GM15510 (cell line): Measurements from ENCODE around the gene ERMN.

Source experiments
- POLR2A ChIP-seq: IDR thresholded peaks from 3 replicates; pipeline ENCODE4 v1.6.1; 2011; ENCODE audit warnings: borderline replicate concordance; ENCODE audit not compliant: insufficient read length; ENCODE audit errors: extremely low read depth

The ERMN gene

DNA sequence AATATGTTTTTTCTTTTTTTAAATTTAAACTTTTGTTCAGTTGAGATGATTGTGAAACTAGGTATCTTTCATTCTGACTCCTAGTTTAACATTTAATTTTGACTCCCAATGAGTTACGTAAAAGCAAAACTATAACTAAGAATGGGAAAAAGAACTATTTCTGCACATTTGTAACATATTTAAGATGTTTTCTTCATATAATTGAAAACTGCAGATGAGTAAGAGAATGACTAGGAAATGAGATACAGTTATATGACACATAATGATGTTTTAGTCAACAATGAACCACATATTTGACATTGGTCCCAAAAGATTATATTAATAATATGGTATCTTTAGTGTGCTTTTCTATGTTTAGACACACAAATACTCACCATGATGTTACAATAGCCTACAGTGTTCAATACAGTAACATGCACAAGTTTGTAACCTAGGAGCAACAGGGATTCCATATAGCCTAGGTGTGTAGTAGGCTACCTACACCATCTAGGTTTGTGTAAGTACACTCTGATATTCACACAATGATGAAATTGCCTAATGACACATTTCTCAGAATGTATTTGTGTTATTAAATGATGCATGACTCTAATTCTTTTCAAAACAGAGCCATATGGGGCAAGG is 12.6 kb downstream of the ERMN start:
- TF ChIP-seq POLR2A, result no peak

DNA sequence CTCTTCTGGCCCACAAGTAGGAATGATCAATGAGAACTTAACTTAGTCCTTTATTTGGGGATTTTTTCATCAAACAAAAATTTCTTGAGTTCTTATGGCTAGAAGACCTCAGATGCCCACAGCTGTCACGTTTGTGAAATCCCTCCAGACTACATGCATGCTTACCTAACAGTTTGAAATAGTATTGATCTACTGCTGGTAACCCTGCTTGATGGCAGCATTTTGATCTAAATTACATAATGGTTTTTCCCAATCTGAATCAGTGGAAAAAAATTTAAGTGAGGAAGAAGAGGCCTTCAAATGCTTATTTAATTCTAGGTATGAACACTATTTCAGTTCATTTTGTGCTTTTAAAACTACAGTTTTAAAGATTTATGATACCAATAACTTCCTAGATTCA is 13.9 kb downstream of the ERMN start:
- no peak for TF ChIP-seq POLR2A

DNA sequence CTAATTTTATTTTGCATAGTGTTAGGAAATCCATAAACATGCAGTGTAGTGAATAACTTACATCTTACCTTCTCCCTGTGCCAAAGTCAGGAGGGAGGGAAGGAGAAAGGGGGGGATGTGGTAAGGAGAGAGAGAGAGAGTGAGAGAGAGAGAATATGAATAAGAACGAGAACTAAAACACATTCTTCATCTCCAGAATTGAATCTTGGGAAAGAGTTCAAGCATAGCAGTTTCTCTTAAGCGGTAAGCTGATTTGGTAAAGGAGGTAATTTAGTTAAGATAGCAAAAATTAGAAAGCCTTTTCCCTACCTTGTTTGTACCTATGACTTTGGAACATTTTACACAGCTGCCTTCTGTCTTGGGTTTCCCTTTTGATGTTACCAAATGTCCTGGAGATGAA is 15.7 kb downstream of the ERMN start:
- TF ChIP-seq POLR2A, result no peak

DNA sequence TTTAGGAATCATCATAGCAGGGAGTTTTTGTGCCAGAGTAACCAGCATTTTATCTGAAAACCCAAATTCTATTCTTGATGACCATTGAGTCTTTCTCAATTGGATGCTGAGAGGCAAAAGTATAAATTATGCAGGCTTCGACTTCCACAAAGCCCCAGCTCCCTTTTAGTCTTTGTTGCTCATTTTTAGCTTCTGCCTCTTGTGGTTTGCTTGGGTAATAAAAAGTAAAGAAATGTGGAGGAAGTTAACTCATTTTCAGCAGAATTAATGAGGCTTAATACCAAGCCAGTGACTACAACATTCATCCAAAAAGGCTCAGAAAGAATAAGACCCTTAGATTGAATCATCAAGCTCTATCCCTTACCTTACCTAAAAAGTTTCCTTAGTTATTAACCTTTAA is 18.6 kb downstream of the ERMN start:
- TF ChIP-seq POLR2A, result no peak

DNA sequence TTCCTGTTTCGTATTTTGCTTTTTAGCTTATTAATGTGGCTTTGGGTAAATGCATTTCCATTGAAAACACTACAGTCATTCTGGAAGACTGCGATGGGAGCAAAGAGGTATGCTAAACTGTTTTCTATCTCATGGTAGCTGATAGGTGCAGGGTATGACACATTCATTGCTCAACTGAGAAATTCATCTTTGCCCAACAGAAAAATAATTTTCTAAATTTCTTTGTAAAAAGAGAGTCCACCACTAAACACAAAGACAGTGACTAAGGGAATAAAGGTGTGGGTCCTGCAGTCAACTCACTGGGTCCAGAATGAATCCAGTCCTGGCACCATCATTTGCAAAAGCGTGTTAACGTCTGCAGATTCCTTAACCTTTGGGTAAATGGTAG is 19.9 kb downstream of the ERMN start:
- no peak for TF ChIP-seq POLR2A

DNA sequence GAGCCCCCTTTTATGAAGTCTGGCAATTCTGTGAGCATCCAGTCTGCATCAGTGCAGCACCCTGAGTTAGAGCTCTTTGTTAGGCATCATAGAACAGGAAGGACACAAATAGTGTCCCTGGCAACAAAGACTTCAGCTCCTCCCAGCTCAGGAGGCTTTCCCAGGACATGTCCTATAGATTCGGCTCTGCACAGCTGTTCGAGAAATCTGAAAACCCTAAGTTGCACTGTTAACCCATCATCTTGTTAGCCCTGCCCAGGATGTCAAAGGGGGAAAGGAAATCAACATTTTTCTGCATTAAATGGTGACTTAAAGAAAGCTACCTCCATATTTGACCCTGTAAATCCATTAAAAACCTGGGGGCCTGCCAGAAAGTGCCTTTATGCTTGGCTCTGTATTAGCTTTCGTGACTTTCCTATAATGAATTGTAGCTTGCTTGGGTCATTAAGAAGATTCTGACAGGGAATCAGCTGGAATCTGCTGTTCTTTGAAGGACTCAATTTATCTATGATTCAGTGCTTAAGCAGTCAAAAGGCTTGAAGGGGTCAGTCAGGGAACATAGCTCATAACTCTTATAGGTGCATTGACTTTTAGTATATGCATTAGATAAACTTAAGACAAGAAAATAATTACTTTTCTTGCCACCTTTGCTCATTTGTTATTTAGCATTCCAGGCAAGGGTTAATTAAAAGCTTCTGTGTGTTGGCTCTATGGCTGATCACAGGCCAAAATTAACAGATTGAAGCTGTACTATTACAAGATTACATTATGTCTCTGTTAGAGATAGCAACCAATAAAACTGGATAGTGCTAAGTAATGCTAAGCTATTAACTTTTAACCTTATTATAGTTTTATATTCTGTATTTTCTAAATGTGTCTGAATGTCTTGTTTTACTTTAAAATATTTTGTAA is 20.6 kb downstream of the ERMN start:
- no peak for TF ChIP-seq POLR2A

DNA sequence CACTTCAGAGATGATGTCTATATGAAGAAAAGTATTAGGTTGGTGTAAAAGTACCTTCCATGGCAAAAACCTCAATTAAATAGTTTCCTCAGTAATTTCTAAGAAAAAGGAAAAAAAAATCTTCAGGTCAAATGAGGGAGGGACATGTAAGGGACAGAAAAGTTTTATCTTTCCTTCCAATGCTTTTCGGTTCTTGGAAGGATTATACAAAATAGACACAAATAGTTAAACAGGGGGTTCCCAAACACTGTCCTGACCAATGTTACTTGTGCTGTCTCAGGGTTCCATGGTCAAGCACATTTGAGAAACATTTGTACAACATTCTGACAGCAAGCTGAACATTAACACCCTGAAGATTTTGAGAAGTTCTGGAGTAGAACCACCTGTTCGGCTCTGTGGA is 22.0 kb downstream of the ERMN start:
- TF ChIP-seq POLR2A, result no peak

DNA sequence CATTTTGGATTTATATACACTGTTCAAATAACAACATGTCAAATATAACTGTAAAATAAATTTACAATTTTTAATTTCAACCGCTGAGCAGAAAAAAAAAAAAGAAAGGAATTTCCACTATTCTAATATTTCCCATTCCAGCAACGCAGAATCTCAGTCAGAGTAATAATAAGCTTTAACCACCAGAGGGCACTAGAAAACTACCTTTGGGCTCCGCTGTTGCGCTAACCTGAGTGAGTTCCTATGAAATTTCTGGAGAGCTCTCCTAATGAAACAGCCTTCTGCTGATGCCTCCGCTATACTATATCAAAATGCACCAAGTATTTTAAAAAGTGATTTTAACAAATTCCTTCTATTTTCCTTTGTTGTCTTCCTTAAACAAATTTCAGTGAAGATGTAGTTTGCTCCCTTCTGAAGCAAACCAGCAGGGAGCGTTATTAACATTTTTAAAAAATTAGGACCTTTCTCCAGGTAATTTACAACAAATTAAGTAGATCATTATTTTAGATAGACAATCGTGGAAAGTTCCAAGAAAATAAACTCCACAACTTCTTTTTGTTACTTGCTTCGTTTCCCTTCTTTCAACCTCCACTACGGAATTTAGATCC is 23.0 kb downstream of the ERMN start:
- TF ChIP-seq POLR2A, result no peak

DNA sequence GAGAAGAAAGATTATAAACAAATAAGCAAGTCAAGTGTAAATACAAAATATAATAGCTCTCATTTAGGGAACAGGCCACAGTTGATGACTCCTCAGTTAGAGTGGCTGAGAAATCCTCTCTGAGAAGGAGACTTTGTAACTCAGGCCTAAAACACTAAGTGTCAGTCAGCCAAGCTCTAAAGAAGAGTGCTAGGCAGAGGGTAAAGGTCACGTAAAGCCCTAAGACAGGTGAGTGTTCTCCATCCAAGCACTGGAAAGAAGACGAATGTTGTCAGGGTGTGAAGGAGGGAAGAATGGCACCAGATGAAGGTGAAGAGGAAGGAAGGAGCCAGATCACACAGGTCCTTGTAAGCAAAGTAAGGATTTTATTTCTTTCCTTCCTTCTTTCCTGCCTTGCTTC is 24.3 kb downstream of the ERMN start:
- no peak for TF ChIP-seq POLR2A

DNA sequence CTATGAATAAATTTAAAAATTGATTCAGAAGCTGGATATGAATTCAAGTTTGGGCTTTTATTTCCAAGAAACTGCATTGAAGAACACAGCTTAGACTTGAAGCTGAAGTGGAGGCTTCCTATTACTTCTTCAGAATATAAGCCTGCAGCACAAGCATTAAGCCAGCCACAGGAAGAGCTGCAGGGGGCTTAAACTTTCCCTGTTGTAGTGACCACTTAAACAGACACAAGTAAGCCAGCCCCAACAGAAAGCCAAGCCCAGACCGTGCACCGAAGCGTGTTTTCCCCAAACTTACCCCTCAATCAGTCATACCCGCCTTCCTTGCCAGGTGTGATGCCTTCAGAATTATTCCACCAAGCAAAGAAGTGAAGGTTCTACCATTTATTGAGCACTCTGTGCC is 28.7 kb downstream of the ERMN start:
- TF ChIP-seq POLR2A, result no peak

DNA sequence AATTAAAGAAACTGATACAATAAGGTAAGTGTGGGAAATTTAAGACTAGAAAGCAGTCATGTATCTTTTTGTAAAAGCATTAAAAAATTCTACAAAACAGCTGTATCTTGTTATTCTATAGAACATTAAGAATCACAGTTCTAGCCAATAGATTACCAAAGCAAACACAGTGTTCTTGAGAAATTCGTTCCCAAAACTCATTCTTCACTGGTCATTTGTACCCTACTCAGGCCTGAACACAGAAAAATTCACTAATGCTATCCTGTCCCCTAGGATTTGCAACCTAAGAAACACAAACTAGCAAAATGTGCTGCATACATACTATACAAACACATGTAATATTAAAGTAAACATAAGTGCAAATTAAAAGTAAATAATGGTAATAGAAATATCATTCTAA is 29.1 kb downstream of the ERMN start:
- TF ChIP-seq POLR2A, result no peak

DNA sequence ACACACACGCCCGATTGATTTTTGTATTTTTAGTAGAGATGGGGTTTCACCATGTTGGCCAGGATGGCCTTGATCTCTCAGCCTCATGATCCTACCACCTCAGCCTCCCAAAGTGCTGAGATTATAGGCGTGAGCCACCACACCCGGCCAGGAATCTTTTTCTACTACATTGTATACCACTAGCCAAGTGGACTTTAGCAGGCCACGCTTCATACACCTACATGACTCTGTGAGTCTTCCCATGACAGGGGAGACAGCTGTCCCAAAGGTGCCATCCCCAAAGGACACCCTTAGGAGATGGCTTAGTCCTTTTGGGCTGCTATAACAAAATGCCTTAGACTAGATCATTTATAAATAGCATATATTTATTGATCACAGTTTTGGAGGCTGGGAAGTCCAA is 32.8 kb downstream of the ERMN start:
- no peak for TF ChIP-seq POLR2A

DNA sequence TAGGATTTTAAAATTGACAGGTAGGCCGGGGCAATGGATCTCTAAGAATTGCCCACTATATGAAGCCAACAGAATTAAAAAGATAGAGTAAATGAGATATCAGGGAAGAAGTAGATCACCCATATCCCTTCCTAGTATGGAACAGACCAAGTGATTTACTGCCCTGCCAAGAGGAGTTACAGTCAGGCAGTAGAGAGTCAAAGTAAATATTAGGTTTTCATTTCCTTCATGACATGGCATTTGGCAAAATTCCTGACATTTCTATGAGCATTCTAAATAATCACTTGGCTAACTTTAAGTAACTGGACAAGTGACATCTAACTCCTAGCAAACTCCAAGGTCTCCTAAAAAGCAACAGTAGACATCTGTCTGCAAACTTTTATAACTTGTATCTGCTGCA is 34.6 kb downstream of the ERMN start:
- TF ChIP-seq POLR2A, result no peak

DNA sequence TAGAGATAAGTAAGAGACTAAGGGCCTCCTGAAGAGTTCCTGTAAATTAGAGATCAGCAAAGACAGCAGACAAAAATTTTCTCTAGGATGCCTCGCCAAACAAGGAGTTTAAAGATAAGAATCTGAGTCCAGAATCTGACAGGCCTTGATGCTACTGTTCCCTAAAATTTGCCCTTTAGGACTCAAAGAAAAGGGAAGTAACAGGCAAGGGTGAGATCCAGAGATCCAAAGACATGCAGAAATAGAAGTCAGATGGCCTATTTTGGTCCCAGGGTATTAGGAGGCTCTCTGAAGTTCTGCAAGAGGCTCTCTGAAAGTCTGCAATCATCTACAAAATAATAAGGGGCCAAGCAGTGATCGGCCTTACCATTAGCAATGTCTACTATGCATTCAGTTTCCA is 35.1 kb downstream of the ERMN start:
- TF ChIP-seq POLR2A, result no peak

DNA sequence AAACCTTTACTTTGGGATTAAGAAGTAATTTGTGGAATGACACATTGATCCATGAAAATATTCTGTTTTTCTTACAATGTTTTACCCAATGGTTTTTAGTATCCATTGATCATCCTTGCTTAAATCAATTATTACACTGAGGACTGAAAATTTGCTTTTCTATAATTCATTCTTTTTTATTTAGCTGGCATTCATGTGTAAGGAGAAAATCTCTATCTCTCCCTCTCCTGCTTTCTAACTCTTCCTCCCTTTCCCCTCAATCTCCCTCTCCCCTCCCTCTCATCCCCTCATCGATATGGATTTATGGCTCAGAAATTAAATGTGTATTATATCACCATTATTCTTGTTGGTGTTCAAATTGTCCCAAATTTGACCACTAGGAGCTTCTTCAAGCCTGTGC is 38.5 kb downstream of the ERMN start:
- TF ChIP-seq POLR2A, result no peak

DNA sequence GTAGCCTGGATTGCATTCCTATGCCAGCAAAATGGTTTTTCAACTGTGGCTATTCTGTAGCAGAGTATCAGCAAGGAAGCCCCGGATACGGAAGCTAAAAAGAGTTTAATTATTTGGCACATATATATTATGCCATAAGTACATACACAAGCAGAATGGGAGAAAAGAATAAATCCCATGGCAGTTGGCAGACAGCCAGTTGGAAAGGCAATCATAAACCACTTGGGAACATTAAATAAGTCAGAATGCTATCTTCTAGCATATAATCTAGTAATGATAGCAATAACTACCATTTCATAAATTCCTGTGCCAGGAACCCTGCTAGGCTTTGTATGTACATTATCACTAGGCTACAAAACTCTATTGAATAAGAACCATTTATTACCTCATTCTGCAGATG is 42.2 kb downstream of the ERMN start:
- TF ChIP-seq POLR2A, result no peak
